ENCODE results near the gene AP5B1.

Gene AP5B1

DNA sequence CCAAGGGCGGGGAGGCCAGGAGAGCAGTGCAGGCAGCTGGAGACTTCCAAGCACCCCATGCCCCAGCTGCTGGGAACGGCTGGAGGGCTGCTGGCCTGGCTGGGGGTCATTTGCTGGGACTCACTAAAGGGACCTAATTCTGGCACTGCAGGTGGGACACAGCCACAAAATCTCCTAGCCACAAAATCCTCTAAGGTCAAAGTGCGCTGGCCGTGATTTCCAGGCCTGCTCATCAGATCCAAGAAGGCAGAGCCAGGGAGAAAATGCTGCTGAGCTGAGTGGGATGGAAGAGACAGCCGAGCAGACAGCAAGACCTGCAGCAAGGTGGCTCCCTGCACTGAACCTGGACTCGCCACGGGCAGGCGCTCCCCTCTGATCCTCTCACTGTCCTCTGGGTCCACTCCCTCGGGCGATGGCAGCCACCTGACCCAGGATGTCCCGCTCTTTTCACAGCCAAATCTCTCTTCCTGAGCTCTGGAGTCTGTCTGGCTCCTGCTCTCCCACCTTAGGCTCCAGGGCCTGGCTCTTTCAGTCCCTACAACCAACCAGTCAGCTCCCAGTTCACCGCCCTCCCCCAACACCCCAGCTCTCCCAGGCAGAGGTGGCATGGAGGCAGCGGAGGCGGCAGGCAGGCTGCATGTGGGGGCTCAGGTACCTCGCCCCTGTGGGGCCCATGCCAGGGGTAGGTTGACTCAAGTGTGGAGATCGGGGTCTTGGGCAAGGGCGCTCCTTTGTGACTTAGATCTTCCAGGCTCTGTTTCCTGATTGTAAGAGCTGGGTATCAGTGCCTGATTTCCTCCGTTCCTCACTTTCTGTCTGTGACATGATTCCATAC lies 20.6 kb upstream of the AP5B1 start:
- no peak for DNase-seq (ENCODE audit: low read depth in 3 of 3, low spot score in 1 of 3)

DNA sequence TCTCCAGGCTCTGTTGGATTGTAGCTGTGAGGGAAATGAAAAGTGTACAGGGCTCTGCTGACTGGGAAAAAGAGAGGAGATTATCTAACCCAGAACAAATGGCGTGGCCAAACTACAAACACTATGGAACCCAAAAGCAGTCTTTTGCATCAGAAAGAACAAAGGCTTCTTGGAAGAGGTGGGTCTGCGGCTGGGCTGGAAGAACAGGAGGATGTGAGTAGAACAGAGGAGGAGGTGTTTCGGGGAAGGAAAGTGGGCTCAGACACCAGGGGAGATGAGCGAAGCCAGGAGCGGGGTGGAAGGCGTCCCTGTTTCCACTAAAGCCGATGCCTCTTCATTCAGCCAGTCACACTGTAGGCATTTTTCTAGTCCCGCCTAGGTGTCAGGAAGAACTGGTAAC lies 18.1 kb upstream of the AP5B1 start:
- DNase-seq (ENCODE audit: low read depth in 3 of 3, low spot score in 1 of 3), result no peak

DNA sequence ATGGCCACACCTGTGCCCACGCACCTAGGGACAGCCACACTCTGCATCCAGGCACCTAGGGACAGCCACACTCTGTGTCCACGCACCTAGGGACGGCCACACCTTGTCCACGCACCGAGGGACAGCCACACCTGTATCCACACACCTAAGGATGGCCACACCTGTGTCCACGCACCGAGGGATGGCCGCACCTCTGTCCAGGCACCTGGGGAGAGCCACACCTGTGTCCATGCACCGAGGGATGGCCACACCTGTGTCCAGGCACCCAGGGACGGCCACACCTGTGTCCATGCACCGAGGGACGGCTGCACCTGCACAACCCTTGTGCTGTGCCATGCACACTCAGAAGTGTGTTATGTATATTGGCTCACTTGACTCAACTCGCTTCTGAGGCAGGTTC lies 16.9 kb upstream of the AP5B1 start:
- DNase-seq (ENCODE audit: low read depth in 3 of 3, low spot score in 1 of 3), result no peak

DNA sequence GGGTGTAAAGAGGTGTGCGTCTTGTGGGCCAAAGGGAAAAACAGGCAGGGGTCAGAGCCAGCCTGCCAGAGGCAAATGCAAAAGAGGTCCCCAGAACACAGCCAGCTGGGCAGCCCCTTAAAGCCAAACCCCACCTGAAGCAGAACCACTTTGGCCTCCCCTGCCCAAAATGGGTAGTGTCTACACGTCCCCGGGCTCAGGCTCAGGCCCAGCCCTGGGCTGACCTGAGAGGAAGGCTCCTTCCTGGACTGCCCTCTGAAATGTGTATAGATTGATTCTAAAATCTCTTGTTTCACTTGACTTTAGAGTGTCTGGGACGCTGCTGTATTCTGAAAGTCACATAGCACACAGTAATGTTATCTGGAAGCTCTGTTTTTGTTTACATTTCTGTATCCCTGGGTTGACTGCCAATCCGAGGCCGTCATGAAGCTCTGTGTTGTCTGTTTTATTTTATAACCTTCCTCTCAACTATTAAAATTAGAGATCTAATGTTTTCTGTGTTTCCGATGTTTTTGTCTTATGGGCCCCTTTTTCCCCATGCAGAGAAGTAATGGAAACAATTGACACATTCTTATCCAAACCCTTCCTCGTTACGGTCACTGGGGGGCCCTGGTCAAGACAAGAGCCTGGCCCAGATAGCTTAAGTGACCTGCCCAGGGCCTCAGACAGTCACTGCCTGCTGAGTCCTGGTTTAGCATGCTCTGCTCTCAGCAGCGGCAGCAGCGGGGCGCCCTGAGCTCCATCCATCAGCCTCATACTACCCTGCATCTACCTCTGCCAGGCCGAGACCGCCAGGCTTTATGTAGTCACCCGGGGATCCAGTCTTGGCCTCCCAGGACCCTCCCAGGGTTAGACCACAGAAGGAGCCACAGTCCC lies 16.2 kb upstream of the AP5B1 start:
- DNase-seq (ENCODE audit: low read depth in 3 of 3, low spot score in 1 of 3), result no peak

DNA sequence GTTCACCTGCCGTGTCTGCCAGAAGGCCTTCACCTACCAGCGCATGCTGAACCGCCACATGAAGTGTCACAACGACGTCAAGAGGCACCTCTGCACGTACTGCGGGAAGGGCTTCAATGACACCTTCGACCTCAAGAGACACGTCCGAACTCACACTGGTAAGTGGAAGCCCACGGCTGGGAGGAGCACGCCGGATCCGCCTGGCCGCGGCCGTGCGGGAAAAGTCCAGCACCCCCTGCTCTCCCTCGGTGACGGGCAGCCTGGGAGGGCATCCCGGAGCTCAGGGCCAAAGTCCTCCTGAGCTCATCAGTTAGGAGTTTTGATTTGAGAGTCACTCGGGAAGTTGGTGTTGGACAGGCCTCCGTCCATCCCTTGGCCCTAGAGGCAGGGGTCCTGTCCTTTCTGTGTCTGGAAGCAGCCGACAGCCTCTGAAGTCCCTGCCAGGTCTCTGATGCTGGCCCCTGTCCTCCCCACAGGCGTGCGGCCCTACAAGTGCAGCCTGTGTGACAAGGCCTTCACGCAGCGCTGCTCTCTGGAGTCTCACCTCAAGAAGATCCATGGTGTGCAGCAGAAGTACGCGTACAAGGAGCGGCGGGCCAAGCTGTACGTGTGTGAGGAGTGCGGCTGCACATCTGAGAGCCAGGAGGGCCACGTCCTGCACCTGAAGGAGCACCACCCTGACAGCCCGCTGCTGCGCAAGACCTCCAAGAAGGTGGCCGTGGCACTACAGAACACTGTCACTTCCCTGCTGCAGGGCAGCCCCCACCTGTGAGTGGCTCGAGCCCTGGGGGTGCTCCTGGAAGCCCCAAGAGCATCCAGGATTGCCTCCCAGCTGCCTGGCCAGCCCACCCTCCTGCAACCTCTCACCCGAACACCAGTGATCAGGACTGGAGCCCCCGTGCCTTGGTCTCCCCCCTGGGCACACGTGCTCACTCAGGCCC lies 14.1 kb upstream of the AP5B1 start:
- no peak for DNase-seq (ENCODE audit: low read depth in 3 of 3, low spot score in 1 of 3)

DNA sequence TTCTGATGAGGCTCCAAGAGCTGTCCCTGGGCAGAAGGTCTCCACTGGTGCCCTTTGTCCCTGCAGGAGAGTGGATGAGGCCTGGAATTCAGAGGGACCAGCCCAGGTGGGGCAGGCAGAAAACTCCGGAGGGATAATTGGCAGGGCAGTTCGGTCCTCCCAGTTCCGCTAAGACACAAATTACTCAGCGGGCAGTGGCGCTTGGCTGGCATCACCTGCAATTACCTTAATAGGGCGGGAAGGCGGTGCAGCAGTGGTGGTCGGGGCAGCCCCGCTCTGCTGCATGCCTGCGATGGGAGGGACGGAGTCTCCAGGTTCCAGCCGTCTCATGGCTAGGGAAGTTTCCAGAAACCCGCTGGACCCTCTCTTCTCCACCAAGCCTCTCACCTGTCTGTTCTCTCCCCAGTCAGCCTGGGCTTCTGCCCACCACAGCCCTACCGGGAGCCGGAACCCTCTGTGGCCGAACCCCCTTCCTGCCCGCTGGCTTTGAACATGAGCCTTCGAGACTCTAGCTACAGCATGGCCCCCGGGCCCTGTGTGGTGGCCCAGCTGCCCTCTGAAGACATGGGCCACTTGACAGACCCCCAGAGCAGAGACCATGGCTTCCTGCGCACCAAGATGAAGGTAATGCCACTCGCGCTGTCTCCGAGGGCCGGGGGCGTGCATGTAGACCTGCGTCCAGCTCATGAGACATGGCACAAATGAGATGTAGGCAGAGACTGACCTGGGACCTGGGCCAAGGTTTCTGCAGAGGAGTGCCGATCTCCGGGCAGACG lies 13.0 kb upstream of the AP5B1 start:
- DNase-seq (ENCODE audit: low read depth in 3 of 3, low spot score in 1 of 3), result no peak

DNA sequence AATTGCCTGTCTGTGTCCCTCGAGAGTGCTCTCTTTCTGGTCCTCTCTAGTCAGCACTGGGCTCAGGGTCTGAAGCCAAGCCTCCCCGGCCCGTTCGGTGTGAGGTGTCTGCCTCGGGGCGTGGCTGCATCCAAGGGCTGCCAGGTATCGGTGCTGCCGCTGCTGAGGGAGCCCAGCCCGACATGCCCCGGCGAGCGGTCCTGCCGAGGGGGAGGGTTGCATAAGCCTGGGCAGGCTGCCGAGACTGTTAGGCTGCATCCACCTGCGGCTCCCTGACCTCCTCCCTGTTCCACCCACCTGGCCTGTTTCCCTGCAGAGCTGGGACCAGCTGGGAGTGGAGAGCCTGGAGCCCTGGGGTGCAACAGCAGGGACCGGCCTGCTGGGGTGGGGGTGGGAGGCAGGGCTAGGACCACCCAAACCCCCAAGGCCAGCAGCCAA lies 12.4 kb upstream of the AP5B1 start:
- no peak for DNase-seq (ENCODE audit: low read depth in 3 of 3, low spot score in 1 of 3)

DNA sequence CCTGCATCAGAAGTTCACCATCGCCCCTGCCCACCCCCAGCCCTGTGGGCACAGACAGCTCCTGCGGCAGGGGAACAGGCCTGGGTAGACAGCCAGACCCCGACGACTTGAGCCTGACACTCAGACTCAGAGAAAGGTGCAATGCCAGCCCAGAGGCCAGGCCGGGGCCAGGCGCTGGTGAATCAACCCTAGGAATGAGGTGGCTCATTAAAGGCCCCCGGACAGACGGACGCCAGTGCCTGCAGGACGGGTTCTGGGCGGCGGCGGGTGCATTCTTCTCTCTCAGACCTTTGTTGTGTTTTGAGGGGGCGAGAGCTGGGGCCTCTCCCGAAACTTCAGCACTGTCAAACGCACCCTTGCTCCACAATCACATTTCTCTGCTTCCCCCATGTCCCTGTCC lies 11.7 kb upstream of the AP5B1 start:
- no peak for DNase-seq (ENCODE audit: low read depth in 3 of 3, low spot score in 1 of 3)

DNA sequence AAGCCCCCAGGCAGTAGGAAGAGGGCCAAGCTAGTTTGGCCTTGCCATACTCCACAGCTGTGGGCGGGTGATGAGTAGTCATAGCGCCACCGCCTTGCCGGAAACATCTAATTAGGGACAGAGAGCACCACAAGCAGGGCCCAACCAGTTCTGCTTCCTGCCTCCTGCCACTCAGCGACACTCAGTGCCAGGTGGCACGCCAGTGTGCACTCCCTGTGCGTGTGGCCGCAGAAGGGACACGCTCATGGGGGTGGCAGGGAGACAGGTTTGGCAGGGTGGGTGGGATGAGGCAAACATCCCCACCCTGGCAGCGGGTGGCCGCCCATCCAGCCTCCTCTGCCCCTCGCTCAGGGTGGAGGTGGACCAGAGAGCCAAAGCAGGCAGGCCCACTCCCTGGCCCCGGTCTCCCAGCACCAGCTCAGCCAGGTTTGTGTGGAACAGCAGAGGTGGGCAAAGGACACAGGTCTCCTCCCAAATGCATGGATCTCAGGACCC lies 11.0 kb upstream of the AP5B1 start:
- no peak for DNase-seq (ENCODE audit: low read depth in 3 of 3, low spot score in 1 of 3)

DNA sequence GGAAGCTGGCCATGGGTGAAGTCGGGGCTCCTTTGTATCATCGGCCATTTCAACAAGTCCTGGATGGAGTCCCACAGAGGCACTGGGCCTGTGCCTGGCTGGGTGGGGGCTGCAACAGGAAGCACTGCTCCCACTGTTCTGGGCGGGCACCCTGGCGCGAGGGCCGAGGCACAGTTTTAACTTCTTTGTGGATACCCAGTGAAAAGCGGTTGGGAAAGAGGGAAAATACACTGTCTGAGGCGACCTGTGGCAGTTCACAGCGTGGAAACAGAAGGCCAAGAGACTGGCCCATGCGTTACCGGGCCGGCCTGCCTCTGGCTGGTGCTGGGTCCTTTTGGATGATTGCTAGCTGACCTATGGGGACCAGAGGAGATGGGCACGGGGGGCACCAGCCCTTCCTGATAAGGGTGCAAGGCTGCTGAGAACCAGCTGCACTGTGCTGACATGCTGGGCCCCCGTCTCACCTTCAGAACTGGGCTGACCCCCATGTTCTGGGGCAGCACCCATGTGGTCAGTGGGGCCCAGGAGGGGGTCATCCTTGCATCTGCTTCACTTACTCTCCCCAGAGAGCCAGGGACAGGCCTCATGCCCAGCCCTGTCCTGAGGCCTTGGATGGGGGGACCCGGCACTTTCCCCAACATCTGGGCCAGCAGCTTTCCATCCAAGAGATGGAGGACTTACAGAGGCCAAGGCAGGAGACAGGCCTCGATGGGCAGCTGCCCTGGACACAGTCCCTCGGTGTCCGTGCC lies 10.3 kb upstream of the AP5B1 start:
- DNase-seq (ENCODE audit: low read depth in 3 of 3, low spot score in 1 of 3), result no peak

DNA sequence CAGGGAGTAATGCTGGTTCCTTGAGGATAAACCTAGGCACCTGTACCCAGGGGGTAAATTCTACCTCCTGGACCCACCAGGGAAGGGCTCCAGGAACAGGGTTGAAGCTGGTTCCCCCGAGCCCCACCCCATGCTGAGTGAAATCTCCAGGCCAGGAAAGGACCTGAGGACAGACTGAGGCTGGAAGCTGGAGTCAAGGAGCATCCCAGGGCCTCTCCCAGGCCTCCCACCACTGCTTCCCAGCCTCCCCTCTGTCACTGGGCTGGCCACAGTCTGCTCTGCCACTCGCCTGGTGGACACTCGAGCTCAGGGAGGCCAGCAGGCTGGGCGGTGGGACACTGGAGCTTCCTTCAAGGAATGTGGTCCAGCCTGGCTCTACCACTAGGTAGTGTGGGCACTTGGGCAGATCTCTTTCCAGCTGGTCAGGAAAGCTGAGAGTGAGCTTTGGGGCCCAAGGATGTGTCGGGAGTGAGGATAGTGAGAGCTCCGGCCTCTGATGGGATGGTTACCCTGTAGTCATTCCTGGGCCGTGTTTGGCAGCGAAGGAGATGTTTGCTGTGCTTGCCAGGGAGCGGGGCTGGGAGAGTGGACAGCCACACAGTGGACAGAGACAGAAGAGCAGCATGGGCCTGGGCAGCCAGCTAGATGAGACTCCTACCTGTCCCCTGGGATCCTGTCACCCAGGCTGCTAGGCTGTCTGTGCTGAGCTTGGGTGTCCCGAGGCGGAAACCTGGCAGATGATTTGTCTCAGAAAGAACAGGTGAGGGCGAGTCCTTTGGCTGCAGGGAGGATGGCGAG lies 9.5 kb upstream of the AP5B1 start:
- no peak for DNase-seq (ENCODE audit: low read depth in 3 of 3, low spot score in 1 of 3)

DNA sequence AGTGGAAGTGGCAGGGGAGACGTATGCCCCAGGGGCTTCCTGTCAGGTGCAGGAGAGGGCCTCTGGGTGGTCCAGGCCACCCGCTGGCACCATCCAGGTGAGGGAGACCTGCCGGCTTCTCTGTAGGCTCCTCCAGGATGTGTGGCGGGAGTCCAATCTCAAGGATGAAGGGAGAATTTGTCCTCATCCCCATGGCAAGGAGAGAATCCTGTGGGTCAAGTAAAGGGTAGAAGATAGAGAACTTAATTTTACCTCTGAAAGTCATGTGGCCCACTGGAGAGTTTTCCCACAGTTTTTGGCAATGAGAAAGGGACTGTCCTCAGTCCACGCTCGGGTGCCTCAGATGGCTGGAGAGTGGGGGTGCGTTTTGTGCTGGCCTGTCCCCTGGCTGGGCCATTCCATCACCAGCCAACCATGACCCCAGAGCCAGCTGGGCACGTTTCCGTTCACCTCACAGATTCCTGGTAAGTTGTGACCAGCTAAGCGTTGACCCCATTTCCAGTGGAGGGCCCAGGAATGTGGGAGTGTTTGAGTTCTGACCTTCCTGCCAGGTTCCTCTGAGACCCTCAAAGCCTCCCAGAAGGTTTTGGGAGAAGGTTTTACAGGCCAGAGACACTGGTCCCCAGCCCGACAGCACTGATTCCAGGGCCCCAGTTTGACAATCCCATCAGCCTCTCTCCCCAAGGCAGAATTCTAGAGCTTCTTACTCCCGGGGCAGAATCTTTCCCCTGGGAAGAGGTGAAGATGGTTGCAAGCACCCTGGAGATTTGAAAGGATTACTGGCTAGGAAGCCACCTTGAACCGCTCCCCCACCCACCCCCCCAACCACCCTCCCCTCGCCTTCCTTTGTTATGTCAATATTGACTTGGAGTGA lies 8.7 kb upstream of the AP5B1 start:
- DNase-seq (ENCODE audit: low read depth in 3 of 3, low spot score in 1 of 3), result no peak

DNA sequence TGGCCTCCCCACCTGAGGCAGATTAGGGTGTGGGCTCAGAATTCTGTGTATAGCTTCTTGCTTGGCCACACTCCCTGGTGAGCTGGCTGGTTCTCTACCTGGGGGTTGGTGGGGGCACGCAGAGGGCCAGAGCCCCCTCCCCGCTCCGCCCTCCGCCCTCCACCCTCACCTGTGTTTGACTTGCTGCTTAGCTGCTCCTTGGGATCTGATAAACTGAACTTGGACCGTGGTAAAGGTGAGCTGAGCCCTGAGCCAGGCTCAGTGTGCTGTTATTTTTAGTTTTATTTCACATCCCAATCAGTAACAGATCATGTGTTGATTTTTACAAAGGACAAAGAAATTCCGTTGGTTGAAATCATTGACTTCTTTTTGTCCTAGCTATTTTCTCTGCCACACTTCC lies 8.0 kb upstream of the AP5B1 start:
- DNase-seq (ENCODE audit: low read depth in 3 of 3, low spot score in 1 of 3), result no peak

DNA sequence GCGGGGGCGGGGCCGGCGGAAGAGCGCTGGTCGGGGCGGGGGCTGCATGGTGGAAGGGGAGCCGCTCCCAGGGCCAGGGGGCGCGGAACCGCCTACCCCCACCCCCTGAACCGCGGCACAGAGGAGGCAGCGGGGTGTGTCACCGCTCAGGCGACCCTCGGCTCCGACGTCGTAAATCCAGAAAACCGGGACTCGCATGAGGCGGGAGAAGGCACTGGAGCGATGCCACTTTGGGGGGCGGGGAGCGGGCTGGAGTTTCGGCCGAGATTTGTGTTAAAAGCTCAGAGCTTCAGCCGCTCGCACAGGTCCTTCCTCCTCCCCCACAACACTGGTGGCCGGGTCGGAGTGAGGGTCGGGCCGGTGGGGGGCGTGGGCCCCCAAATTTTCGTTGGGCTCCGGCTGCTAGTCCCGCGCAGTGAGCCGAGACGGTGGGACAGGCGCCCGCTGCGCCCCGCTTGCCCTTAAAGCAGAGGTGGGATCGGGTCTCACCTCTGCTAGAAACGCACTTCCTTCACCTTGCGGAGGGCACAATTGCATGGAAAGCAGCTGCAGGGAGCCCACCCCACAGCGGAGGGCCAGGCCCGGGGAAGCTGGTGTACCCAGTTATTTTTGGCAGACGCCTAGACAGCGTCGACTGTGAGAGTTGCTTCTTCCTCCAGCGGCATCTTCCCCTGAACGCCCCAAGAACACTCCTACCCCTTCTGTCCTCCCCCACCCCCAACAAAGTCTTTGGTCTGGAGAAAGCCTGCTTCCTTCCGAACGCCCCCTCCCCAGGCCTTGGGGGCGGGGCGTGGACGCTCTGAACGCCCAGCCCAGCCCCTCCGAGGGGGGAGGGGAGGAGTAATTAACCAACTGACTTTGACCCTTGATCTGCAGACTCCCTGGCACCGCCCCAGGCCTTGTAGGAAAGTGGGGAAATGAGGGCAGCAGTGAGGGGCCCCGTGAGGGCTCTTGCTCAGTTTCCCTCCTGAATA lies 7.2 kb upstream of the AP5B1 start:
- DNase-seq (ENCODE audit: low read depth in 3 of 3, low spot score in 1 of 3), result no peak

DNA sequence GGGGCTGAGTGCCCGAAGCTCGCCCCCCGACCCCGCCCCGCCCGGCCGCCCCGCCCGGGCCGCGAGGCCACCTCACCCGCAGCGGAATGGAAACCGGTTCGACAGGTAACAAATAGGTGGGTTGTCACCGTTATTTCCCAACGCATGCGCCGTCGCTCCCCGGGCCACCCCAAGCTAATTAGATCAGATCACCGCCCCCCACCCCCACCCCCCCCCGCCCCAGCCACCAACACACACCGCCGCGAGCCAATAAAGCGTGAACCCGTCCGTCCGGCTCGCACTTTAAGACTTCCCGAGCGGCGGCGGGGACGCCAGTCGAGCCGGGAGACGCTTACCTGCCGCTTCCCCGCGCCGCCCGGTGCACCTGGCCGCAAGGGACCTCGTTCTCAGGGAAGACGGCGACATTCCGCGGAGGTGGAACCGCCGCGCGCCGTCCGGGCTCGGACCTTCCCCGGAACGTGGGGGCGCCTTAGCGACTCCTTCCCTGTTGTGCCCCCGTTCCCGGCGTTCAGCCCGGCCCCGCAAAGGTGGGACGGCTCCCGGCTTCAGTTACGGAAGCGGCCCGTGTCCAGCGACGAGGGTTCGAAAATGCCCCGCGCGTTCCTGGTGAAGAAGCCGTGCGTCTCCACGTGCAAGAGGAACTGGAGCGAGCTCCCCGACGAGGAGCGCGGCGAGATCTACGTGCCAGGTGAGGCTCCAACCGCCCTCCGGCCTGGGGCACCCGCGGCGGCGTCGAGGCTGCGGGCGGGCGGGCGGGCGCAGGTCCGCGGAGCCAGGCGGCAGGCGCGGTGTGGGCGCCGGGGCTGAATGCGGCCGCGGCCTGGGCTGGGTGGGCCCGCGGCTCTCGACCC lies 6.2 kb upstream of the AP5B1 start, which contains the start of gene OVOL1:
OVOL1 (plus strand) TSS at position 278 of the 851 bp plus-strand sequence; CDS start at position 589, 311 bp downstream.
- no peak for DNase-seq (ENCODE audit: low read depth in 3 of 3, low spot score in 1 of 3)

Measured in stimulated activated CD4-positive, alpha-beta T cell treated with anti-CD3 and anti-CD28 coated beads, TNF-alpha, amount 100 ng/mL, for 1 hour (primary cell).